Measurements from ENCODE around the gene FGFR4. TPM values are rescaled to one million over a fixed set of nuclear protein-coding genes. Genes with fewer than 3 reads are reported as not detected.
A peak's percentile ranks its signal among the peaks of the same experiment; 100 is the strongest.
"Not testable (repeated sequence)": the region's sequence is repeated elsewhere in the genome, so short reads cannot be mapped to it uniquely, and the experiment has no call there.

The FGFR4 gene
- under 1 TPM in 2 of 6 donors, not detected in 4; 0.39 to 0.58 TPM for polyA plus RNA-seq (ENCODE audit: low read depth in 6 of 6)

GRCh38 chr5:177086654-177087397, at the start of gene FGFR4:
Gene FGFR4 (plus strand): TSS chr5:177086915. CDS start chr5:177089603, 2,688 bp downstream.
- DNase-seq (peak; percentile 73), ATAC-seq (ENCODE audit: low read depth in 2 of 2) (peak; percentile 87 to 90)
- no peaks in the 10 kb centered on the region for H3K9me3 Mint-ChIP-seq
- peaks cover 7 to 8% (median 8%) of the 10 kb centered on the region in 3 donors for H3K27me3 Mint-ChIP-seq
- H3K36me3 Mint-ChIP-seq, result no peaks in the 10 kb centered on the region
- peak within 1 kb of the TSS; percentile 72 to 91 (median 78) for H3K4me3 Mint-ChIP-seq
- peaks cover 10 to 31% (median 21%) of the 10 kb centered on the region in 3 donors for H3K4me1 Mint-ChIP-seq
- H3K27ac Mint-ChIP-seq, result peak within 1 kb of the TSS in 3 of 6 donors; percentile 46 to 90 (median 75)

DNA sequence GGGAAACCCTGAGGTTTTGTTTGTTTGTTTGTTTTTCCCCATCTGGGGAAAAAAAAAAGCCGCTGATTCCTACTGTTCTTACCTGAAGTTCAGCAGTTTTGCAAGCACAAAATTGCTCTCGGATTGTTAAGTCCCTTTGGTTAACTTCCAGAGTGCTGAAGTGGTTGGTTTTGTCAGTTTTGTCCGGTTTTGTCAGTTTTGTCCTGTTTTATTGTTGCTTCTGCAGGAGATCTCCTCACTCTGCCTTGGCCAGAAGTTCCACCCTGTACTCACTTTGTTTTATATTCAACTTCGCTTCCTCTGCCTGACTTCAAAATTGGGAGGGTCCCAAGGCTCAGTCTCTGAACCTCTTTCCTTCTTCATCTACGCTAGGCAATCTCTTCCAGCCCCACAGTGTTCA, 49.8 kb upstream of the FGFR4 start:
- H3K27ac Mint-ChIP-seq, result no peak overlapping the region
- no peak for ATAC-seq (ENCODE audit: low read depth in 2 of 2)
- peaks cover 10 to 12% (median 12%) of the 10 kb centered on the region in 3 donors for H3K4me1 Mint-ChIP-seq
- peaks cover under 1 to 11% of the 10 kb centered on the region in 2 donors for H3K36me3 Mint-ChIP-seq
- DNase-seq, result no peak
- no peaks in the 10 kb centered on the region for H3K27me3 Mint-ChIP-seq
- H3K4me3 Mint-ChIP-seq, result no peak overlapping the region
- no peaks in the 10 kb centered on the region for H3K9me3 Mint-ChIP-seq

GRCh38 chr5:177040814-177041420, 45.8 kb upstream of the FGFR4 start:
- no peak for ATAC-seq (ENCODE audit: low read depth in 2 of 2)
- H3K4me1 Mint-ChIP-seq, result peaks cover 0 to 7% (median 6%) of the 10 kb centered on the region in 3 donors
- H3K27ac Mint-ChIP-seq, result no peak overlapping the region
- H3K27me3 Mint-ChIP-seq, result no peaks in the 10 kb centered on the region
- no peak for DNase-seq
- H3K36me3 Mint-ChIP-seq, result peaks cover 17 to 21% of the 10 kb centered on the region in 2 donors
- no peaks in the 10 kb centered on the region for H3K9me3 Mint-ChIP-seq
- no peak overlapping the region for H3K4me3 Mint-ChIP-seq

GRCh38 chr5:177041936-177042335, 44.8 kb upstream of the FGFR4 start:
- Mint-ChIP-seq H3K36me3 (peaks cover 17 to 21% of the 10 kb centered on the region in 2 donors), H3K27ac (no peak overlapping the region), H3K4me3 (no peak overlapping the region), H3K4me1 (no peaks in the 10 kb centered on the region), H3K27me3 (no peaks in the 10 kb centered on the region), H3K9me3 (no peaks in the 10 kb centered on the region)
- ATAC-seq (ENCODE audit: low read depth in 2 of 2), result no peak
- DNase-seq, result no peak

DNA sequence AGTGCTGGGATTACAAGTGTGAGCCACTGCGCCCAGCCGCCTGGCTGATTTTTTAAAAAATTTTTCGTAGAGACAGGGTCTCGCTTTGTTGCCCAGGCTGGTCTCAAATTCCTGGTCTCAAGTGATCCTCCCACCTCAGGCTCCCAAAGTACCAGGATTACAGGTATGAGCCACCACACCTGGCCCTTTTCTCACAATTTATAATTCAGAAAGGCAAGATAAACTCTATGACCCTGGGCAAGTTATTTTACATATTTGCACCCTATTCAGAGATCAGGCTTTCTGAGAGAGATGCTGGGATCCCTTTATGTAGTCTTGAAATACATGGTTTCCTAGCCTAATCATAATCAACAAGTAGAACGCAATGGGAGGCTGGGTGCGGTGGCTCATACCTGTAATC, 43.6 kb upstream of the FGFR4 start:
- ATAC-seq (ENCODE audit: low read depth in 2 of 2), result no peak
- H3K4me1 Mint-ChIP-seq, result no peaks in the 10 kb centered on the region
- no peak overlapping the region for H3K4me3 Mint-ChIP-seq
- no peak overlapping the region for H3K27ac Mint-ChIP-seq
- DNase-seq, result no peak
- H3K27me3 Mint-ChIP-seq, result no peaks in the 10 kb centered on the region
- H3K36me3 Mint-ChIP-seq, result peaks cover 17 to 25% of the 10 kb centered on the region in 2 donors
- H3K9me3 Mint-ChIP-seq, result no peaks in the 10 kb centered on the region

GRCh38 chr5:177043958-177044357, 42.8 kb upstream of the FGFR4 start:
- no peak for ATAC-seq (ENCODE audit: low read depth in 2 of 2)
- Mint-ChIP-seq H3K36me3 (peaks cover 17 to 26% of the 10 kb centered on the region in 2 donors), H3K27ac (peak overlapping the region in 2 of 6 donors; percentile 34 to 60), H3K9me3 (no peaks in the 10 kb centered on the region), H3K4me3 (no peak overlapping the region), H3K4me1 (no peaks in the 10 kb centered on the region), H3K27me3 (no peaks in the 10 kb centered on the region)
- DNase-seq, result no peak

GRCh38 chr5:177044641-177045040, 42.1 kb upstream of the FGFR4 start:
- peaks cover 17 to 32% of the 10 kb centered on the region in 2 donors for H3K36me3 Mint-ChIP-seq

DNA sequence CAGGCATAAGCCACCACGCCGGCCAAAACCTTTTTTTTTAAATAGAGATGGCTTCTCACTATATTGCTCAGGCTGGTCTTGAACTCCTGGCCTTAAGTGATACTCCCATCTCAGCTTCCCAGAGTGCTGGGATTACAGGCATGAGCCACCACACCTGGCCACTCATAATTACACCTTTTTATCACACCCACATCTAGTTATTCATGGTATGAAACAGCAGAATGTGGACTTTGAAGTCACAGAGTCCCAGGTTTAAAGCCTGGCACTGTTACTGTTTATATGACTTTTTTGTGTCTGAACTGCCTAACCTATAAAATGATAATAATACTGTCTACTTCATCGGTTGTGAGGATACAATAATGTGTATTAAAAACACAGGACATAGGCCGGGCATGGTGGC, 41.1 kb upstream of the FGFR4 start:
- Mint-ChIP-seq H3K4me3 (no peak overlapping the region), H3K9me3 (no peaks in the 10 kb centered on the region), H3K4me1 (no peaks in the 10 kb centered on the region), H3K36me3 (peaks cover 23 to 32% of the 10 kb centered on the region in 2 donors), H3K27me3 (no peaks in the 10 kb centered on the region), H3K27ac (no peak overlapping the region)
- no peak for ATAC-seq (ENCODE audit: low read depth in 2 of 2)
- no peak for DNase-seq

More at GRCh38 chr5:177044641-177045040, 42.1 kb upstream of the FGFR4 start:
- H3K4me1 Mint-ChIP-seq, result no peaks in the 10 kb centered on the region
- no peak overlapping the region for H3K4me3 Mint-ChIP-seq
- DNase-seq, result no peak
- no peak overlapping the region for H3K27ac Mint-ChIP-seq
- H3K27me3 Mint-ChIP-seq, result no peaks in the 10 kb centered on the region
- no peaks in the 10 kb centered on the region for H3K9me3 Mint-ChIP-seq
- ATAC-seq (ENCODE audit: low read depth in 2 of 2), result no peak

GRCh38 chr5:177048531-177048930, 38.2 kb upstream of the FGFR4 start:
- H3K4me3 Mint-ChIP-seq; H3K27me3 Mint-ChIP-seq; DNase-seq; H3K9me3 Mint-ChIP-seq; ATAC-seq (ENCODE audit: low read depth in 2 of 2); H3K27ac Mint-ChIP-seq; H3K4me1 Mint-ChIP-seq: not testable (repeated sequence)
- H3K36me3 Mint-ChIP-seq, result peaks cover 15 to 21% of the 10 kb centered on the region in 2 donors

- no peak for DNase-seq
- no peak overlapping the region for H3K4me3 Mint-ChIP-seq
- H3K9me3 Mint-ChIP-seq, result no peaks in the 10 kb centered on the region
- H3K27me3 Mint-ChIP-seq, result no peaks in the 10 kb centered on the region
- H3K27ac Mint-ChIP-seq, result no peak overlapping the region
- no peak for ATAC-seq (ENCODE audit: low read depth in 2 of 2)
- peaks cover 7 to 23% of the 10 kb centered on the region in 2 donors for H3K36me3 Mint-ChIP-seq
- H3K4me1 Mint-ChIP-seq, result no peaks in the 10 kb centered on the region
These were observed 37.4 kb upstream of the FGFR4 start for GRCh38 chr5:177049285-177049684.

- H3K4me3 Mint-ChIP-seq, result peak overlapping the region in 1 of 8 donors; percentile 12
- peaks cover 0 to 10% of the 10 kb centered on the region in 2 donors for H3K36me3 Mint-ChIP-seq
- H3K27ac Mint-ChIP-seq, result peak overlapping the region in 1 of 6 donors; percentile 37
- ATAC-seq (ENCODE audit: low read depth in 2 of 2), result no peak
- H3K27me3 Mint-ChIP-seq, result no peaks in the 10 kb centered on the region
- DNase-seq, result no peak
- H3K9me3 Mint-ChIP-seq, result no peaks in the 10 kb centered on the region
- H3K4me1 Mint-ChIP-seq, result peaks cover 8 to 11% (median 10%) of the 10 kb centered on the region in 3 donors
These were observed 22.0 kb upstream of the FGFR4 start for GRCh38 chr5:177064500-177065277.

DNA sequence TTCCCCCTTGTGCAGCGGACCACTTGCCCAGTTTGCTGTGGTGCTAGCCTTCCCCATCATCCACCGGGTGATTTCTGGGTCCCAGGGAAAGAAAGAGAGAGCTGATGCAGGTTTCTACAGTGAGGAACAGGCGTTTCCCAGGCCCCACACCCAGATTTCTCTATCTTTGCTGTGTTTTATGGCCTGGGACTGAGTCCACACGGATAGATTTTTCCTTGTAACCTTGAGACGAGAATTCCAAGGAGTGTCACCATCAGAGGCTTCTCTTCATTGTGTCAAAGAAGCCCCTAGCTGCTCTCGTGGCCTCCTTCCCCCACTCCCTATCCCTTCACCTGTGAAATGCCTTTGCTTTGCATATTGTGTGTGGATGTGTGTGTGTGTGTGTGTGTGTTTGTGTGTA, 21.2 kb upstream of the FGFR4 start:
- no peak for ATAC-seq (ENCODE audit: low read depth in 2 of 2)
- Mint-ChIP-seq H3K27me3 (no peaks in the 10 kb centered on the region), H3K27ac (no peak overlapping the region), H3K4me1 (peaks cover 14% of the 10 kb centered on the region in 3 donors), H3K36me3 (peaks cover 0 to 7% of the 10 kb centered on the region in 2 donors), H3K4me3 (peak overlapping the region in 1 of 8 donors; percentile 9), H3K9me3 (no peaks in the 10 kb centered on the region)
- DNase-seq, result no peak

- no peaks in the 10 kb centered on the region for H3K27me3 Mint-ChIP-seq
- no peak overlapping the region for H3K4me3 Mint-ChIP-seq
- peaks cover 0 to 7% of the 10 kb centered on the region in 2 donors for H3K36me3 Mint-ChIP-seq
- ATAC-seq (ENCODE audit: low read depth in 2 of 2), result no peak
- peaks cover 21% of the 10 kb centered on the region in 3 donors for H3K4me1 Mint-ChIP-seq
- no peaks in the 10 kb centered on the region for H3K9me3 Mint-ChIP-seq
- DNase-seq, result no peak
- H3K27ac Mint-ChIP-seq, result no peak overlapping the region
These were observed 20.5 kb upstream of the FGFR4 start for GRCh38 chr5:177066224-177066623.

Data from naive B cell (primary cell).